ENCODE results near the gene SLC38A9. TPM values are rescaled to one million over a fixed set of nuclear protein-coding genes. Genes with fewer than 3 reads are reported as not detected.

Gene SLC38A9
- total and polyA plus RNA-seq, 9 of the 15 experiments (the other 6 are each of a cell fraction or from before 2014, with no cell fraction given): 14.0 to 34.5 (median 20.7) TPM

GRCh38 chr5:55747778-55748318 lies 35.7 kb upstream of the SLC38A9 start:
- no peak overlapping the region for H3K4me2 ChIP-seq (ENCODE audit: insufficient read depth, low read length)
- no peaks in the 10 kb centered on the region for H3K9me1 ChIP-seq (ENCODE audit: control insufficient read depth, insufficient read depth, low read length)
- H3K36me3 ChIP-seq (ENCODE audit: control insufficient read depth, insufficient read depth, low read length): no peaks in the 10 kb centered on the region
- CTCF ChIA-PET (ENCODE audit: low intra/inter-chr PET ratio): no interaction called here
- H3K9ac ChIP-seq (ENCODE audit: insufficient read depth in 1 of 2, low read depth in 2 of 2, low read length in 2 of 2): no peak overlapping the region
- no peak for ATAC-seq
- POLR2A ChIA-PET: no interaction called here
- no peak for FAIRE-seq
- no peak overlapping the region for H2AFZ ChIP-seq (ENCODE audit: low read depth, low read length)
- H3K9me3 ChIP-seq (replicated peaks; ENCODE audit: control insufficient read depth, insufficient read depth, low read depth, low read length): no peaks in the 10 kb centered on the region
- H3K27me3 ChIP-seq (ENCODE audit: control insufficient read depth in 2 of 2, insufficient read depth in 2 of 2, low read length in 2 of 2): peaks cover 1 to 4% of the 10 kb centered on the region in 2 experiments; a peak in 3 of 5 replicates
- no peak overlapping the region for H3K4me3 ChIP-seq
- TF ChIP-seq NRF1 (conservative IDR thresholded peaks at IDR 0.05 in 1 of 2, IDR thresholded peaks at IDR 0.05 in 1 of 2) (no peak), LEF1 (IDR thresholded peaks at IDR 0.05) (no peak), MAFG (tag; conservative IDR thresholded peaks at IDR 0.05) (0 out of 2 replicates have a peak, but pooled peaks have one; percentile 11), ZNF316 (IDR thresholded peaks at IDR 0.05) (peak; percentile 54), SMARCB1 (IDR thresholded peaks at IDR 0.05; ENCODE audit: insufficient read length, low read depth) (no peak), ETS2 (tag; IDR thresholded peaks at IDR 0.05; ENCODE audit: borderline replicate concordance, poor library complexity, severe bottlenecking) (no peak), GABPB1 (CRISPR knock-in tag; IDR thresholded peaks at IDR 0.05) (no peak), ZKSCAN3 (CRISPR knock-in tag; IDR thresholded peaks at IDR 0.05) (no peak), ZBTB5 (IDR thresholded peaks at IDR 0.05) (no peak), TBL1XR1 (IDR thresholded peaks at IDR 0.05; ENCODE audit: low read length in 2 of 2) (no peak), THRA (IDR thresholded peaks at IDR 0.05) (no peak), ATF4 (CRISPR knock-in tag; IDR thresholded peaks at IDR 0.05) (no peak), C11orf30 (IDR thresholded peaks at IDR 0.05; ENCODE audit: low read depth) (peak; percentile 17; the same call in 1 of the 2 replicates), E2F4 (CRISPR knock-in tag; IDR thresholded peaks at IDR 0.05; ENCODE audit: low read depth) (no peak)
- no peaks in the 10 kb centered on the region for H3K4me1 ChIP-seq (replicated peaks in 1 of 2; ENCODE audit: control insufficient read depth in 2 of 2, insufficient read depth in 2 of 2, low read length in 2 of 2)
- in situ Hi-C loops (cut with MboI): no loop called here
- intact Hi-C loops (cut with micrococcal nuclease): no loop called here
- H3K27ac ChIP-seq (ENCODE audit: extremely low read depth, low read depth, low read length): no peak overlapping the region
- no peak for DNase-seq (ENCODE audit: extremely low read depth in 1 of 4, low spot score in 3 of 4)
- no TSS peak for BruUV-seq (replicated peaks)
- H3K79me2 ChIP-seq (ENCODE audit: control insufficient read depth, insufficient read depth, low read length): no peaks in the 10 kb centered on the region
- H4K20me1 ChIP-seq (replicated peaks; ENCODE audit: control insufficient read depth, insufficient read depth, low read length): no peaks in the 10 kb centered on the region
- WGBS (ENCODE audit: insufficient coverage, low coverage, missing lambda C conversion rate): 0% methylated on average over 2 of the region's 2 CpGs
